Smooth muscle cell (in vitro differentiated cells): ENCODE results near the gene METTL14. TPM values are rescaled to one million over a fixed set of nuclear protein-coding genes. Genes with fewer than 3 reads are reported as not detected.

Experiments
- DNase-seq: peaks from one replicate; lab custom pipeline; 2025; ENCODE audit not compliant: unreplicated experiment; lab: John Stamatoyannopoulos, UW
- H2AFZ ChIP-seq: fragments of 200-600 bp; sonication (generic); 2 replicates; pipeline ENCODE4 v1.6.0; 2016; ENCODE audit warnings: antibody characterized with exemption, low read depth, mild to moderate bottlenecking
- H3F3A ChIP-seq: fragments of 200-600 bp; sonication (generic); 2 replicates; pipeline ENCODE4 v1.6.0; 2017; ENCODE audit warnings: antibody characterized with exemption, low read depth
- H3K27ac ChIP-seq: fragments of 200-600 bp; sonication (generic); 2 replicates; pipeline ENCODE4 v1.5.1; 2016; ENCODE audit warnings: low read depth, mild to moderate bottlenecking
- H3K27me3 ChIP-seq: fragments of 200-600 bp; sonication (generic); 2 replicates; pipeline ENCODE4 v1.6.1; 2016; ENCODE audit warnings: low read depth, mild to moderate bottlenecking
- H3K36me3 ChIP-seq: fragments of 200-600 bp; sonication (generic); 2 replicates; pipeline ENCODE4 v1.5.1; 2016; ENCODE audit warnings: low read depth
- H3K4me1 ChIP-seq: fragments of 200-600 bp; sonication (generic); 2 replicates; pipeline ENCODE4 v1.5.1; 2016; ENCODE audit warnings: low read depth
- H3K4me2 ChIP-seq: fragments of 200-600 bp; sonication (generic); 2 replicates; pipeline ENCODE4 v1.6.0; 2016; ENCODE audit warnings: mild to moderate bottlenecking
- H3K4me3 ChIP-seq: fragments of 200-600 bp; sonication (generic); 2 replicates; pipeline ENCODE4 v1.5.1; 2016; ENCODE audit warnings: mild to moderate bottlenecking
- H3K79me2 ChIP-seq: fragments of 200-600 bp; sonication (generic); 2 replicates; pipeline ENCODE4 v1.6.0; 2016; ENCODE audit warnings: low read depth, mild to moderate bottlenecking
- H3K9ac ChIP-seq: fragments of 200-600 bp; sonication (generic); 2 replicates; pipeline ENCODE4 v1.6.0; 2016; ENCODE audit warnings: low read depth
- H3K9me3 ChIP-seq: fragments of 200-600 bp; sonication (generic); replicated peaks from 2 replicates; pipeline ENCODE4 v1.5.1; 2016; ENCODE audit warnings: low read depth
- H4K20me1 ChIP-seq: fragments of 200-600 bp; sonication (generic); 2 replicates; pipeline ENCODE4 v1.6.0; 2016; ENCODE audit warnings: low read depth
- WGBS: methylation state at CpG from one replicate; pipeline ENCODE4 v1.1.7; 2016; ENCODE audit warnings: low lambda C conversion rate; 5-methylcytosine and 5-hydroxymethylcytosine counted together
- polyA plus RNA-seq: library from polyadenylated mRNA; unstranded; fragments of >200 nt; fragmentation: Nextera tagmentation; extraction: Ambion mirVana; gene quantifications from 2 replicates; pipeline ENCODE4 v1.2.1, GENCODE V29; 2016
- total RNA-seq: library from RNA; depleted of rRNA; stranded (reverse); fragments of >200 nt; gene quantifications from 2 replicates; pipeline ENCODE4 v1.2.3, GENCODE V29; 2014
- TF ChIP-seq, protein P1 (sequence below): fragments of 200-600 bp; sonication (generic); IDR thresholded peaks from 2 replicates; pipeline ENCODE4 v1.5.1; 2017; ENCODE audit warnings: borderline replicate concordance, mild to moderate bottlenecking, antibody characterized with exemption; ENCODE audit not compliant: insufficient read depth, poor library complexity, severe bottlenecking

The METTL14 gene
- total and polyA plus RNA-seq, 2 experiments from 2014 or later, result 22.4 to 31.8 TPM

DNA sequence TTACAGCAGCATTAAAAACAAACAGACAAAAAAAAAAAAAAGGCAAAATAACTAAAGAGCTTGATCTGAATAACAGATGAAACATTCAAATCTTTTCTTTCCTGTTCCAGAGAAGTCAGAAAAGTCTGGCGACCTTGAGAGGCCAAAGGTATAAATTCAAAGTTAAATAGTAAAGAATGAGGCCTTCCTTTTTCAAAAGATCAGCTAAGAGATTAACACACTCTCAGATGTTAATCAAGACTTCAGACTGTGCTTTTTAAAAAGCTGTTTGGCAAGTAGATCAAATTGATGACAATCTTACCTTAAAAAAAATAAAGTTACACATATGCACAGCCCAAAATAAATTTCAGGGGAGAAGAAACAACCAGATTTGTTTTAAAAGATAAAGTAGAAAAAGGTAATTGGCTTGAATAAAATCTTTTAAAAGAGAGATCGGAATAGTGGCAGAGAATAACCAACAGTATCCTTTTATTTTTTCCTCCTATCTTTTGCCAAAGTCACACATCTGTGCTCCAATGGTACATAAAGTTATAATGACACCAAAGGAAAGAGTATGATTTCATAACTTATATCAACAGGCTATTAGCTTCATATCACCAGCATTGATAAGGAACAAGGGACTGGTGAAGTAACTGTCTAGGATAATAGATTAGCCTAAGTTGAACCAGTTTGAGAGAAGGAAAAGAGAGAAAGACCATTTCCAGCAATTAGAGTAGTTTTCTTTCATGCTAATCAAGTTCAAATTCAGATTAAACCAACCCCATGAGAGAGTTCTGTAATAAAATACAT is 70.4 kb downstream of the METTL14 start:
- Histone ChIP-seq H3K36me3 (peaks cover 40% of the 10 kb centered on the region), H3K9me3 (no peaks in the 10 kb centered on the region), H3K4me2 (no peak overlapping the region), H3K4me3 (no peak overlapping the region), H4K20me1 (peaks cover 91% of the 10 kb centered on the region), H3F3A (peaks cover 29% of the 10 kb centered on the region), H3K79me2 (peaks cover 56% of the 10 kb centered on the region), H3K27me3 (no peaks in the 10 kb centered on the region), H3K27ac (peak overlapping the region; percentile 64), H2AFZ (no peak overlapping the region), H3K9ac (no peak overlapping the region), H3K4me1 (no peaks in the 10 kb centered on the region)
- TF ChIP-seq, protein P1, sequence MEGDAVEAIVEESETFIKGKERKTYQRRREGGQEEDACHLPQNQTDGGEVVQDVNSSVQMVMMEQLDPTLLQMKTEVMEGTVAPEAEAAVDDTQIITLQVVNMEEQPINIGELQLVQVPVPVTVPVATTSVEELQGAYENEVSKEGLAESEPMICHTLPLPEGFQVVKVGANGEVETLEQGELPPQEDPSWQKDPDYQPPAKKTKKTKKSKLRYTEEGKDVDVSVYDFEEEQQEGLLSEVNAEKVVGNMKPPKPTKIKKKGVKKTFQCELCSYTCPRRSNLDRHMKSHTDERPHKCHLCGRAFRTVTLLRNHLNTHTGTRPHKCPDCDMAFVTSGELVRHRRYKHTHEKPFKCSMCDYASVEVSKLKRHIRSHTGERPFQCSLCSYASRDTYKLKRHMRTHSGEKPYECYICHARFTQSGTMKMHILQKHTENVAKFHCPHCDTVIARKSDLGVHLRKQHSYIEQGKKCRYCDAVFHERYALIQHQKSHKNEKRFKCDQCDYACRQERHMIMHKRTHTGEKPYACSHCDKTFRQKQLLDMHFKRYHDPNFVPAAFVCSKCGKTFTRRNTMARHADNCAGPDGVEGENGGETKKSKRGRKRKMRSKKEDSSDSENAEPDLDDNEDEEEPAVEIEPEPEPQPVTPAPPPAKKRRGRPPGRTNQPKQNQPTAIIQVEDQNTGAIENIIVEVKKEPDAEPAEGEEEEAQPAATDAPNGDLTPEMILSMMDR, result no peak
- WGBS, result 83% methylated on average over 2 of the region's 2 CpGs
- DNase-seq, result no peak

DNA sequence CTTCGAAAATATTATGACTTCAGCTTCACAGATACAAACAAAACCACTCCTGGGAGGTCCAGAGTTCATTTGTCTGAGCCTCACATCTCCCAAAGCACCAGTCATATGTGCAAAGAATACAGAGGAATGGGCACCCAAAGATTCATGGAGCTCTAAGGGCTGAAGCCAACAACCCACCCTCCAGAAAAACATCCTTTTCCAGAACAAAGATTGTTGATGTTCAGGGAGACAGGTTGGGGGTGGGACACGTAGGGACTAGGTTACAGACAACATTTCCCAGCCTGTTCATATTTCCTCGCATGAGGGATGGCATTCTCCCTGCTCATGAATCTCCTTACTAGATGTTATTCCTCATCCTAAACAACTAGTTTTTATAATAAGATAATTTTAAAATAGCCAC is 71.2 kb downstream of the METTL14 start:
- Histone ChIP-seq H3F3A (peaks cover 26% of the 10 kb centered on the region), H3K4me1 (no peaks in the 10 kb centered on the region), H3K36me3 (peaks cover 36% of the 10 kb centered on the region), H3K4me2 (no peak overlapping the region), H3K9me3 (no peaks in the 10 kb centered on the region), H2AFZ (no peak overlapping the region), H3K9ac (no peak overlapping the region), H3K27ac (peak overlapping the region; percentile 64), H3K79me2 (peaks cover 58% of the 10 kb centered on the region), H3K27me3 (no peaks in the 10 kb centered on the region), H3K4me3 (no peak overlapping the region), H4K20me1 (peaks cover 97% of the 10 kb centered on the region)
- DNase-seq, result no peak
- TF ChIP-seq, protein P1, result no peak
- 92% methylated on average over 3 of the region's 3 CpGs for WGBS

DNA sequence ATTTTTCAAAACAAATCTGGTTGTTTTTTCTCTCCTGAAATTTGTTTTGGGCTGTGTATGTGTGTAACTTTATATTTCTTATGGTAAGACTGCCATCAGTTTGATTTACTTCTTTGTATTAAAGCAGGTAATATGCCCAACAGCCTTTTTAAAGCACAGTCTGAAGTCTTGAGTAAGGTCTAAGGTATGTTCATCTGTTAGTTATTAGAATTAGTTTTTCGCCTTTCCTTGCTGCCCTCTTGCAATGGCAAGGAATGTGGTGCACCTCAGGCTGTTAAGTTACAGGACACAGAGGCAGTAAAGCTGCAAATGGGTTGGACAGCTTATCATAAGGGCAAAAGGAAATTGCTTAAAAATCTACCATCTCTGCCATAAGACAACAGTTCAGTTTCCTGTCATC is 71.8 kb downstream of the METTL14 start:
- H3K79me2 ChIP-seq, result peaks cover 58% of the 10 kb centered on the region
- no peaks in the 10 kb centered on the region for H3K9me3 ChIP-seq
- TF ChIP-seq, protein P1, result no peak
- no peak overlapping the region for H2AFZ ChIP-seq
- H3K36me3 ChIP-seq, result peaks cover 33% of the 10 kb centered on the region
- peaks cover 99% of the 10 kb centered on the region for H4K20me1 ChIP-seq
- no peaks in the 10 kb centered on the region for H3K4me1 ChIP-seq
- no peak overlapping the region for H3K4me3 ChIP-seq
- no peak overlapping the region for H3K4me2 ChIP-seq
- no peak for DNase-seq
- 76% methylated on average over 1 of the region's 1 CpG for WGBS
- peak overlapping the region; percentile 64 for H3K27ac ChIP-seq
- H3K27me3 ChIP-seq, result no peaks in the 10 kb centered on the region
- H3F3A ChIP-seq, result peaks cover 24% of the 10 kb centered on the region
- no peak overlapping the region for H3K9ac ChIP-seq
